GM18511 (cell line): ENCODE data around the gene ARHGEF12.

ENCODE experiments used
- ATAC-seq: cut with Tn5 transposase; IDR thresholded peaks from one replicate; pipeline ENCODE4 v1.9.1; 2021; ENCODE audit warnings: mild to moderate bottlenecking, moderate library complexity; ENCODE audit not compliant: unreplicated experiment

ARHGEF12 gene

GRCh38 chr11:120316880-120317688, 19.1 kb upstream of the ARHGEF12 start:
- ATAC-seq: no peak

GRCh38 chr11:120317689-120318480, 18.3 kb upstream of the ARHGEF12 start:
- no peak for ATAC-seq

GRCh38 chr11:120318906-120319305, 17.3 kb upstream of the ARHGEF12 start:
- no peak for ATAC-seq

- ATAC-seq: peak; percentile 64
Observed at GRCh38 chr11:120324932-120325810, 11.0 kb upstream of the ARHGEF12 start, which contains the start of gene TLCD5. TSS of gene TLCD5 (plus strand) at chr11:120325299. CDS start at chr11:120327442, 2,143 bp downstream.

GRCh38 chr11:120326228-120326627, 10.0 kb upstream of the ARHGEF12 start:
- ATAC-seq: no peak

- no peak for ATAC-seq
Observed at GRCh38 chr11:120326845-120327281, 9.3 kb upstream of the ARHGEF12 start.

GRCh38 chr11:120327311-120327710, 8.9 kb upstream of the ARHGEF12 start:
- ATAC-seq: no peak

- ATAC-seq: no peak
Observed at GRCh38 chr11:120329556-120329955, 6.7 kb upstream of the ARHGEF12 start.

- no peak for ATAC-seq
Observed at GRCh38 chr11:120330045-120330444, 6.2 kb upstream of the ARHGEF12 start.

- no peak for ATAC-seq
Observed at GRCh38 chr11:120331301-120331996, 4.8 kb upstream of the ARHGEF12 start.

- ATAC-seq: no peak
Observed at GRCh38 chr11:120332822-120333716, 3.1 kb upstream of the ARHGEF12 start.

GRCh38 chr11:120333801-120334200, 2.4 kb upstream of the ARHGEF12 start:
- no peak for ATAC-seq

- ATAC-seq: no peak
Observed at GRCh38 chr11:120334332-120334731, 1.9 kb upstream of the ARHGEF12 start.

- no peak for ATAC-seq
Observed at GRCh38 chr11:120334894-120335462, 1.2 kb upstream of the ARHGEF12 start.

GRCh38 chr11:120335556-120335907, 681 bp upstream of the ARHGEF12 start:
- peak; percentile 38 for ATAC-seq

- ATAC-seq: peak; percentile 32
Observed at GRCh38 chr11:120336641-120337354, 585 bp downstream of the ARHGEF12 start.

- ATAC-seq: no peak
Observed at GRCh38 chr11:120337355-120338106, 1.3 kb downstream of the ARHGEF12 start.
